GM19193 (cell line): ENCODE measurements around the gene FKBP1A.

Source experiments
- POLR2A ChIP-seq: IDR thresholded peaks from 4 replicates; pipeline ENCODE4 v1.6.1; 2011; ENCODE audit not compliant: insufficient read depth, insufficient read length; ENCODE audit errors: extremely low read depth

The FKBP1A gene

GRCh38 chr20:1377984-1378734 lies 14.7 kb downstream of the FKBP1A start:
- no peak for TF ChIP-seq POLR2A

GRCh38 chr20:1377341-1377871 lies 15.4 kb downstream of the FKBP1A start:
- no peak for TF ChIP-seq POLR2A

DNA sequence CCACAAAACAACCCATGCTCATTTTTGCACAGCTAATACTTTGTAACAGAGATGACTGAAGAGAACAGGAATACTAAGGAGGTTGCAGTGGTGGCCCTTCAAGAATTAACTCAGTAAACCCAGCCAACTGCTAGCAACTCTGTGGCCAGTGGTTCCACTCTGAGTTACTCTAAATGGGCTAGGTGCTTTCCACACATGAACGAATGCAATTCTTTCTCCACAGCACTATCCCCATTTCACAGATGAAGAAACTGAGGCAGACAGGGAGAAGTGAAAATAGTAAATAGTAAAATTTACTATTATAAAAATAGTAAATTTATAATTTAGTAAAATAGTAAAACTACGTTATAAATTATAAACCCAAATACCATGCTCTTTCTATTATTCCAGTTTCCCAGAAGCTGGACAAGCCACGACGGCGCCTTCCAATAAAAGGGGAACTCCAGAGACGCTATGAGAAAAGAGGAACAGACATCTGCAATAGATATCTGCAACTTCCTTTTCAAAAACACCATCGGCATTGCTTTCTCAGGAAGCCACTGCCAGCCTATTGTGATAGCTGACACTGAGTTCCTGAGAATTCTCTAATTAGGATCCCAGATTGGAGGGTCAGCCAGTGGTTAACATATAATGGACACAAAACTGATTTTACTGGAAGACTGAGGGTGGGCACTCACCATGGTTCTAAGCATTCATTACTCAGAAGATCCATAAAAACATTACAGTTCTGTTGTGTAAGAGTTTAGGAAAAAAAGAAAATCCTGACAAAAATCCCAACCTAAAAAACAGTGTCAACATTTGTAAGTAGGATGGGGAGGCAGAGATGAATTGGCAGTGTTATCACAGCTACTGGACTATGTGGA lies 16.2 kb downstream of the FKBP1A start:
- TF ChIP-seq POLR2A: no peak

DNA sequence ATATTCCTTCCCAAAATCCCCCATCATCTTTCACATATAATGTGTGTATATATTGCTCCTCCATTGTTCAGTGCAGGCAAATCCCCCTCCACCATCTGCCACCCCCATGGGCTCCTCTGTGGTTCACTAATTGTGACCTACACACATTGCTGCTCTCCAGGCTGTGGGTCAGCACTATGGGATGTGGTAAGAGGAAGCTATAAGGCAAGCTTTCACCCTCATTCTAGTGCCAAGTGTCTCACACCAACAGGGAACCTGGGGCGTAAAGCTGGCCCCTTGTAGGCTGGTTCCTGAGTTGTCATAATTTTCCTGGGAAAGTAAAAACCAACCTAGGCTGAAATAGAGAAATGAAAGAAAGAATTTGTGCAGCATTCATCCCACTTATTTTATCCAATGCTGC lies 16.8 kb downstream of the FKBP1A start:
- no peak for TF ChIP-seq POLR2A

GRCh38 chr20:1375515-1375914 lies 17.3 kb downstream of the FKBP1A start:
- no peak for TF ChIP-seq POLR2A

- TF ChIP-seq POLR2A: no peak
Observed at GRCh38 chr20:1374246-1374645, 18.6 kb downstream of the FKBP1A start.

GRCh38 chr20:1373614-1374013 lies 19.2 kb downstream of the FKBP1A start:
- no peak for TF ChIP-seq POLR2A

DNA sequence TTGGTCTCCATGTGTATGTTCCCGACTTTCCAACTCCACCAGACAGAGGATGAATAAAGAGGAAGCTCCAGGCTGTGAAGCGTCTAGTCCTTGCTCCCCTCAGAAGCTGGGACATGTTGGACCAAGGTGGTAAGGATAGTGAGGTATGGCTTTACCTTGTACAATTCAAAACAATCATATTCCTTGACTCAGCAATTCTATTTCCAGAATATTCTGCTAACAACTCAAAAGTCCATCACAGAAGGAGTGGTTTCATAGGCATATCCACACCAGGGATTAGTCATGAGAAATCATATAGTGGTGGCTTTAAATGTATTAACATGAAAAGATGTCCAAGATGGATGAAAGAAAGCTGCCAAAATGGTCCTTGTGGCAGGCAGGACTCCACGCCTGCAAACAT lies 19.8 kb downstream of the FKBP1A start:
- TF ChIP-seq POLR2A: no peak

DNA sequence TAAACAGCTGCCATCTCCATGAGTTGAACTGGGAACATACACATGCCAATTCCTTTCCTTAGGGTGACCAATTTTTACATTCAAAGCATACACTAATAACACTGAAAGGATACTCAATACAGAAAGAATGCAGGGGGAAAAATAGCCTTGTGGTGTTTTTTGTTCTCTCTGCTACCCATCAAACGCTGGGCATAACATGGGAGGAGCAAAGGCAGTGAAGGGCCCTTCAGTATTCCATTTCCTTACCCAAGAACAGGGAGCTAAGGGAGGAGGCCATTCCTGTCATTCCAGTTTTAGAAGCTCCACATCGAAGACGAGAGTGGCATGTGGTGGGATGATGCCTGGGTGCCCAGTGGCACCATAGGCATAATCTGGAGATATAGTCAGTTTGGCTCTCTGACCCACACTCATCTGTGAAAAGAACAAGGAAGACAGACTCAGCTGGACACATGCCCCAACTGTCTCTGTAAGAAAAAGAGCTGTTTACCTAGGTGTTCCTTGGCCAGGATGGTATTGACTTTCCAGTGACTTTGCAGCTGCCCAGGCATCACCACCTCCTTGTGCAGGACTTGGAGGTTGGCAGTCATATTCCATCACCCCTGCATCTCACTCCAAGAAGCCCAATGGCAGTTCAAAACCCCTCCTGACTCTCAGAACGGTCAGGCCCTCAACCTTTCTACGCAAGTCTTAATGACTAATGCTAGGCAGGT lies 20.9 kb downstream of the FKBP1A start:
- no peak for TF ChIP-seq POLR2A

GRCh38 chr20:1371202-1371782 lies 21.6 kb downstream of the FKBP1A start:
- no peak for TF ChIP-seq POLR2A

DNA sequence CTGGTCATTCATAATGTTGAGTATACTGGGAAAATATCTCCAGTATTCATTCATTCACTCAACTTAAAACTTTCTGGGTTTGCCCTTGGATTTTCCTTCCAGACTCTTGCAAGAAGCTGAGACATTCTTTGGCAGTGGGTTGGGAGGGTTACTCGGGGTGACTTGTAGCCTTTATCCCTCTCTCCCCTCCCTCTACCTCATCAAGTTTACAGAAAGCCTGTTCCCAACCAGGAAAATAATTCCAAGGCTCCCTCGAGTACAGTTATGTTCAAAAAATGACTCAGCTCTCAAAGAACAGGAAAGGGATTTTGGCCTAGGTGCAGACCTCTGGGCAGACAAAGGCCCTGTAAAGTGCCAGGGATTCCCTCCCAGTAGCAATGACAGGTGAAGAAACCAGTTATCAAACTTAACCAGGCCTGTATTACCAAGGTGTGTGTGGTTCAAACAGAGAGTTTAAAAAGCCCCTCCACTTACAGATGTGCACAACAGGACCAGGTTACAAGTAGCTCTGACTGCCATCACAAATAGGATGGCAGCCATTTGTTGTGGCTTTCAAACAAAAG lies 22.2 kb downstream of the FKBP1A start:
- TF ChIP-seq POLR2A: no peak

- TF ChIP-seq POLR2A: no peak
Observed at GRCh38 chr20:1369970-1370369, 22.9 kb downstream of the FKBP1A start.

GRCh38 chr20:1368448-1369199 lies 24.2 kb downstream of the FKBP1A start:
- TF ChIP-seq POLR2A: no peak

DNA sequence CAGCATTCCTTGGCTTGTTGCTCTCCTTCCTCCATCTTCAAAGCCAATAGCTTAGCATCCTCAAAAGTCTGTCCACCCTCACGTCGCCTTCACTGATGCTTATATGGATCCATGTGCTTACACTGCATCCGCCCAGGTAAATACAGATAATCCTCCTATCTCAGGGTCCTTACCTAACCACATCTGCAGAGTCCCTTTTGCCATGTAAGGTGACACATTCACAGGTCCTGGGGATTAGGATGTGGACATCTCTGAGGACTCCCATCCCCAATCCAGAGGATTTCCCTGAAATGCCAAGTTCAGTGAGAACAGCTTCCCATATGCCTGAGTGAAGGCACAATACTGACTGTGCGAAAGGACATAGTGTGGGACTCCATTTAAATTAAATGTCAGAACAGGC lies 25.4 kb downstream of the FKBP1A start:
- no peak for TF ChIP-seq POLR2A
